Measurements from ENCODE around the gene GLYR1. TPM values are rescaled to one million over a fixed set of nuclear protein-coding genes. Genes with fewer than 3 reads are reported as not detected.

The GLYR1 gene
- total RNA-seq, 1 experiment from 2014 or later = 135 TPM

- peak overlapping the region; percentile 81 for H3K4me3 ChIP-seq
- no peaks in the 10 kb centered on the region for H3K9me3 ChIP-seq (ENCODE audit: insufficient read depth, low read depth)
- no peaks in the 10 kb centered on the region for H3K9me2 ChIP-seq (ENCODE audit: insufficient read depth)
- BruUV-seq (replicated peaks) = TSS peak; percentile 44
- peaks cover 23% of the 10 kb centered on the region for H3K4me1 ChIP-seq (replicated peaks; ENCODE audit: insufficient read depth)
- ChIA-PET POLR2A (ENCODE audit: unreplicated experiment) (interaction anchor here (0.5 to 0.7 kb wide), 4 partner anchors 17 to 328 kb away, joined by 3 to 4 read pairs (median 4); no protein-coding TSS in a partner anchor), CTCF (no interaction called here)
- H3K27me3 ChIP-seq (ENCODE audit: insufficient read depth, low read depth) = no peaks in the 10 kb centered on the region
- no peak for DNase-seq
- TF ChIP-seq CTCF (conservative IDR thresholded peaks at IDR 0.05) (no peak), EZH2 (IDR thresholded peaks at IDR 0.05; ENCODE audit: low read depth) (no peak)
- peaks cover 28% of the 10 kb centered on the region for H3F3A ChIP-seq (ENCODE audit: insufficient read depth, low read depth)
- no peaks in the 10 kb centered on the region for H4K20me1 ChIP-seq (ENCODE audit: insufficient read depth)
- no peaks in the 10 kb centered on the region; the same call in 1 of the 2 replicates for H3K36me3 ChIP-seq (ENCODE audit: low read depth)
- peak overlapping the region; percentile 34; the same call in 1 of the 2 replicates for H2AFZ ChIP-seq
- H3K4me2 ChIP-seq = peak overlapping the region; percentile 96
- peaks cover 14% of the 10 kb centered on the region for H3K79me2 ChIP-seq (ENCODE audit: low read depth)
- intact Hi-C loops (cut with micrococcal nuclease; ENCODE audit: unreplicated experiment) = no loop called here
- peak overlapping the region; percentile 76 for H3K27ac ChIP-seq
These were observed 45.8 kb downstream of the GLYR1 start for GRCh38 chr16:4801051-4801961.

DNA sequence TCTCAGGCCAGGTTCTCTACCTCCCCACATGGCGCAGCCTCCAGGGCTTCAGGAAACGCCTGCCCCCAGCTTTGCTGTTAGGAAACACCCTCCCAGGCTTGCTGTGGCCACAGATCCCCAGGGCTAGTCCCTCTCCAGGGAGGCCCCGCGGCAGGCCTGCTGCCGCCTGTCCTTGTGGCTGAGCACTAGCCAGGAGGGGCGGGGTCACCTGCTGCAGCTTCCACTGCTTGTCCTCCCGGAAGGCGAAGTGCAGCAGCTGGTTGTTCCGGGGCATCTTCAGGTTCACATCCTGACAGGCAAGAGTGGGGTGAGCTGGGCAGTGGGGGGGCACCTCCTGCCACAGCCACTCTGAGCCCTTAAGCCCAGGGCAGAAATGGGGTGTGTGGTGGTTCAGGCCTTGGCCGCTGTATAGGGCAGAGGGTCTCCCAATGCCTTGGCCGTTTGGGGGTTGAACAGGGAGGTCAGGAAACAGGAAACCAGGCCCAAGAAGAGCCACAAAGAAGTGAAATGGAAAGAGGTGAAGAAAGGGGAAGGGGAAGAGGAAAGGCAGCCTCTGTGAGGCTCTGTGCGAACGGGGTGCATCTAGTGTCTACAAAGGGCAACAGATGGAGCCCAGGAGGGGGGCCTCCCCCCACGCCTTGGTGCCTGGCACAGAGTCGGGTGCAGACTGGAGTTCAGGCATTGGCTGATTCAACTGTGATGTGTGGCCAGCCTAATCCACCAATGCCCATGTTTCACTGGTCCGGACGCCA is 46.6 kb downstream of the GLYR1 start:
- Histone ChIP-seq H3K4me3 (no peak overlapping the region), H2AFZ (no peak overlapping the region)

More for the DNA sequence above, 46.6 kb downstream of the GLYR1 start:
- Histone ChIP-seq H3K9me3 (ENCODE audit: insufficient read depth, low read depth) (no peaks in the 10 kb centered on the region), H3K9me2 (ENCODE audit: insufficient read depth) (no peaks in the 10 kb centered on the region), H3K36me3 (ENCODE audit: low read depth) (no peaks in the 10 kb centered on the region; the same call in 1 of the 2 replicates), H3K79me2 (ENCODE audit: low read depth) (peaks cover 23% of the 10 kb centered on the region), H3K4me2 (peak overlapping the region; percentile 96), H3F3A (ENCODE audit: insufficient read depth, low read depth) (peaks cover 28% of the 10 kb centered on the region), H4K20me1 (ENCODE audit: insufficient read depth) (no peaks in the 10 kb centered on the region), H3K27me3 (ENCODE audit: insufficient read depth, low read depth) (no peaks in the 10 kb centered on the region), H3K27ac (no peak overlapping the region), H3K4me1 (replicated peaks; ENCODE audit: insufficient read depth) (peaks cover 27% of the 10 kb centered on the region)
- TF ChIP-seq EZH2 (IDR thresholded peaks at IDR 0.05; ENCODE audit: low read depth) (no peak), CTCF (conservative IDR thresholded peaks at IDR 0.05) (no peak)
- POLR2A ChIA-PET (ENCODE audit: unreplicated experiment) = interaction anchor here (0.6 kb wide), 1 partner anchor 28 kb away, joined by 5 read pairs; no protein-coding TSS in a partner anchor
- CTCF ChIA-PET = no interaction called here
- no TSS peak for BruUV-seq (replicated peaks)
- peak in 1 of 2 experiments; percentile 71 for DNase-seq
- intact Hi-C loops (cut with micrococcal nuclease; ENCODE audit: unreplicated experiment) = no loop called here
